Naive B cell (primary cell): ENCODE results near the gene ZNF467. TPM values are rescaled to one million over a fixed set of nuclear protein-coding genes. Genes with fewer than 3 reads are reported as not detected.

Experiments used
- ATAC-seq, 2 donors: fragments of 150-1000 bp; cut with Tn5 transposase; 2 replicates each; pipeline ENCODE4 v1.10.0; 2021; ENCODE audit warnings: low read depth in 2 of 2, mild to moderate bottlenecking in 2 of 2, moderate library complexity in 2 of 2
- DNase-seq: peaks from one replicate; pipeline ENCODE4 v3.0.0; 2022
- H3K27ac Mint-ChIP-seq, 6 donors: one replicate each; pipeline ENCODE4 v1.8.0; 2020 to 2022; ENCODE audit warnings: mild to moderate bottlenecking in 6 of 6, mixed read lengths in 6 of 6, moderate library complexity in 5 of 6, inconsistent platforms in 2 of 6
- H3K27me3 Mint-ChIP-seq, 3 donors: one replicate each; pipeline ENCODE4 v1.8.0; 2021 to 2022; ENCODE audit warnings: mixed read lengths in 3 of 3, mild to moderate bottlenecking in 1 of 3
- H3K36me3 Mint-ChIP-seq, 2 donors: one replicate each; pipeline ENCODE4 v1.8.0; 2020 to 2022; ENCODE audit warnings: mixed read lengths in 2 of 2, inconsistent platforms in 1 of 2, mild to moderate bottlenecking in 1 of 2
- H3K4me1 Mint-ChIP-seq, 3 donors: one replicate each; pipeline ENCODE4 v1.8.0; 2020 to 2022; ENCODE audit warnings: mixed read lengths in 3 of 3, inconsistent platforms in 1 of 3, mild to moderate bottlenecking in 1 of 3, moderate library complexity in 1 of 3
- H3K4me3 Mint-ChIP-seq, 8 donors: one replicate each; pipeline ENCODE4 v1.8.0; 2020 to 2022; ENCODE audit warnings: mild to moderate bottlenecking in 8 of 8, mixed read lengths in 8 of 8, moderate library complexity in 8 of 8, inconsistent platforms in 2 of 8
- H3K9me3 Mint-ChIP-seq, 7 donors: one replicate each; pipeline ENCODE4 v1.8.0; 2020 to 2022; ENCODE audit warnings: mixed read lengths in 7 of 7, mild to moderate bottlenecking in 5 of 7, inconsistent platforms in 2 of 7, moderate library complexity in 1 of 7
- polyA plus RNA-seq, 6 donors: library from polyadenylated mRNA; unstranded; fragments of 300-500 nt; fragmentation: Illumina TruSeq; gene quantifications; one replicate each; pipeline ENCODE4 v1.2.3, GENCODE V29; 2021; ENCODE audit warnings: low read depth in 6 of 6

The ZNF467 gene
- polyA plus RNA-seq, 6 donors from 2014 or later, result 0.15 to 1.2 (median 0.46) TPM; not detected in 2

- DNase-seq (no peak), ATAC-seq (no peak)
- Mint-ChIP-seq H3K4me3 (peak overlapping the region in 1 of 8 donors; percentile 23), H3K36me3 (no peaks in the 10 kb centered on the region), H3K27me3 (peaks cover 0 to 7% (median 0%) of the 10 kb centered on the region in 3 donors), H3K27ac (no peak overlapping the region), H3K4me1 (no peaks in the 10 kb centered on the region), H3K9me3 (peaks cover 0 to 4% (median 0%) of the 10 kb centered on the region in 7 donors)
Observed at GRCh38 chr7:149753375-149754233, 19.8 kb downstream of the ZNF467 start.

DNA sequence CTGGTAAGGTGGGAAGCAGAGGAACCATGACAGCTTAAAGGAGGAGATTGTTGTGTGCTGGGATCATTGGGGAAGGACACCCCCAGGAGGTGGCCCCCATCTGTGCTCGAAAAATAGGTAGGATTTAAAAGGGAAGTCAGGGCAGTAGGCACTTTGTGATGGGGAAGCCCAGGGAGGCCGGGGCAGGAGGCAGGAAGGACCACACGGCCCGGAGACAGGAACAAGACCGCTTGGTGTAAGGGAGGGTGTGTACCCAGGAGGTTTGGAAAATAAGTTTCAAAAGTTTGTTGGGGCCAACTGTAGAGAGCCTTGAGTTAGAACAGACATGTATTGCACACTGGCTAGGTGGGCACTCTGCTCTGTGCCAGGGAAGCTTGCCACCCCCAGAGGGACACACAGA lies 20.7 kb downstream of the ZNF467 start:
- H3K4me1 Mint-ChIP-seq, result no peaks in the 10 kb centered on the region
- no peak for ATAC-seq

GRCh38 chr7:149751043-149751775 lies 22.2 kb downstream of the ZNF467 start:
- DNase-seq (no peak), ATAC-seq (no peak)
- no peak overlapping the region for H3K27ac Mint-ChIP-seq
- no peaks in the 10 kb centered on the region for H3K36me3 Mint-ChIP-seq
- H3K4me1 Mint-ChIP-seq, result no peaks in the 10 kb centered on the region
- H3K9me3 Mint-ChIP-seq, result peaks cover 0 to 3% (median 0%) of the 10 kb centered on the region in 7 donors
- no peak overlapping the region for H3K4me3 Mint-ChIP-seq
- H3K27me3 Mint-ChIP-seq, result peaks cover 0 to 8% (median 4%) of the 10 kb centered on the region in 3 donors

More for the DNA sequence above, 20.7 kb downstream of the ZNF467 start:
- DNase-seq, result no peak
- Mint-ChIP-seq H3K27me3 (peaks cover 0 to 12% (median 0%) of the 10 kb centered on the region in 3 donors), H3K36me3 (no peaks in the 10 kb centered on the region), H3K4me3 (no peak overlapping the region), H3K9me3 (peaks cover 0 to 4% (median 0%) of the 10 kb centered on the region in 7 donors), H3K27ac (peak overlapping the region in 1 of 6 donors; percentile 34)

- Mint-ChIP-seq H3K4me1 (no peaks in the 10 kb centered on the region), H3K9me3 (peaks cover 0 to 3% (median 0%) of the 10 kb centered on the region in 7 donors), H3K36me3 (no peaks in the 10 kb centered on the region), H3K27me3 (peaks cover 0 to 11% (median 8%) of the 10 kb centered on the region in 3 donors), H3K27ac (peak overlapping the region in 1 of 6 donors; percentile 59), H3K4me3 (no peak overlapping the region)
- DNase-seq (no peak), ATAC-seq (no peak)
Observed at GRCh38 chr7:149750122-149750845, 23.1 kb downstream of the ZNF467 start.

DNA sequence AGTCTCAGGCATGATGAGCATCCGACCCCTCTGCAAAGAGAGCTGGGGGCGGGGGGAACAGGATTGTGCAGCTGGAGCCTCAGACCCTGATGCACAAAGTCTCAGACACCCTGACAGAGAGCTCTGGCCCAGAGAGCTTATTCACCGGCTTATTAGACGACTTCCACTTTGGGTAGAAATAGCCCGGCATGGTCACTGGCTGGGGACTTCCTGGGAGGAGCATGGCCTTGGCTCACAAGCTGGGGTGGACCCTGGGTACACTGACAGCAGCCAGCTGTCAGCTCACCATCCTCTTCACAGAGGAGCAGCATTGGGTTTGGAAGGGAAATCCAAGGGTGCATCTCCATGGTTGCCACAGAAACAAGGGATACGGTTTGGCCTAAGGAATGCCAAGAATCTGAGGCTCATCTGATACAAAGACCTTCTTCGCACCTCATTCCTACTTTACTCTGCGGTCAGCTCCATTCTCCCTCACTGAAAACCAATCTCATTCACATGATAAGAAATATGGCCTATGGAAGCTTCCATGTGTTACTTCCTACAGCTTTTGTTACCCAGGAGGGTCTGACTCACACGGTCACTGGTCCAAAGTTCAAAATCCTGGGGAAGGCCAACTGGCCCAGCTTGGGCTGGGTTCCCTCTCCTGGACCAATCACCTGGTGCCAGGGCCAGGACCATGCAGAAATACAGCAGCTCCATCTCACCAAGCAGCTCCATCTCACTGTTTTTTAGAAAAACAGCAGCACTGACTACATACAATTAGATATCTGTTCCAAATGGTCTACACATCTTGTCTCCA lies 25.1 kb downstream of the ZNF467 start:
- no peaks in the 10 kb centered on the region for H3K4me1 Mint-ChIP-seq
- H3K27me3 Mint-ChIP-seq, result peaks cover 0 to 19% (median 16%) of the 10 kb centered on the region in 3 donors
- peaks cover 0 to 3% (median 0%) of the 10 kb centered on the region in 7 donors for H3K9me3 Mint-ChIP-seq
- no peak overlapping the region for H3K27ac Mint-ChIP-seq
- no peak for DNase-seq
- no peak overlapping the region for H3K4me3 Mint-ChIP-seq
- ATAC-seq, result no peak
- no peaks in the 10 kb centered on the region for H3K36me3 Mint-ChIP-seq

GRCh38 chr7:149743476-149744255 lies 29.7 kb downstream of the ZNF467 start:
- H3K27me3 Mint-ChIP-seq, result peaks cover 23 to 52% (median 36%) of the 10 kb centered on the region in 3 donors
- H3K9me3 Mint-ChIP-seq, result no peaks in the 10 kb centered on the region
- no peak overlapping the region for H3K27ac Mint-ChIP-seq
- DNase-seq, result no peak
- no peak for ATAC-seq
- no peaks in the 10 kb centered on the region for H3K36me3 Mint-ChIP-seq
- H3K4me3 Mint-ChIP-seq, result no peak overlapping the region
- peaks cover 9 to 13% (median 10%) of the 10 kb centered on the region in 3 donors for H3K4me1 Mint-ChIP-seq

DNA sequence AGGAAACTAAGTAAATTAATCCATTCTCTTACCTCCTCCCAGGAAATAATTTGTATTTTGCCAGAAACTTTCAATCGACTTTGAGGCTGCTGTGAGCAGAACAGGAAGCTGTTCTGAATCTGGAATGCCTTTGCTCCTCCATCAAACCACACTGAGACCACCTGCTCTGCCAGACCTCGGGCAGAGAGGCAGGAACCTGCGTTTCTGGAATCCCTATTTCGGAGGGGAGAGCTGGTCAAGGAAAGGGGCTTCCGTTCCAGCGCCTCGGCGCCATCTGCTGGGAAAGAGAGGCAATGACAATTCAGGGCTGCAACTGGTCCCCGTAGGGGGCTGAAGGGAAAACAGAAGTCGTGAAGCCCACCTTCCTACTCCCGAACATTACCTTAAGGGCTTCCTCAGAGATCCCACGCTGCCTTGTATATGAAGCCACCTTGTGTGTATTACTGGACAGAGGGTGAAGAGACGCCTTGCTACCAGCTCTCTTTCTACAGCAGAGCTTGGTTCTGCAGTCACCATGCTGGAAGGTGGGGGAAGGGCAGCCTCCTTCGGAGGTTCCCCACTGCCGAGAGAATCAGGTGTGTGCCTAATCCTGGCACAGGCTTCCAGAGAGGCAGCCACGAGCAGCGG lies 31.2 kb downstream of the ZNF467 start:
- Mint-ChIP-seq H3K27ac (peak overlapping the region in 1 of 6 donors; percentile 23), H3K9me3 (no peaks in the 10 kb centered on the region), H3K36me3 (no peaks in the 10 kb centered on the region), H3K27me3 (peaks cover 31 to 60% (median 37%) of the 10 kb centered on the region in 3 donors), H3K4me1 (peaks cover 9 to 13% (median 10%) of the 10 kb centered on the region in 3 donors), H3K4me3 (peak overlapping the region; percentile 73 to 92 (median 88))
- DNase-seq, result peak; percentile 58
- peak; percentile 62 to 74 for ATAC-seq

DNA sequence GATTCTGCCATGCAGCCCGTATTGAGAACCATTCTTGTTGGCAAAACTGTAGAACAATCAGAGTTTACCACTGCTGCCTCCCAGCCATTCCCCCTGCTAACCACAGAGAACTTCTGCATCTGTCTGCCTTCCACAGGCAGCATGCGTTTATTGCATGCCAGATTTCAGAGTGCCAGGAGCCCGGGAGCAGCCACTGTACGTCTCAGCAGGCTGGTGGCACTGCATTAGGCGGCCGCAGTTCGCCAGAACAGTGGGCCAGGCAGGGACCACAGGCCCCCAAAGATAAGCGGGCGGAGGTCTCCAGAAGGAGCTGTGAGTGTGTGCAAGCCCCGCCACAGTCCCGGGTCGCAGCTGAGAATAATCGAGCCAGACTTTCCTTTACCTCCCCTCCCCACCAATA lies 31.8 kb downstream of the ZNF467 start:
- Mint-ChIP-seq H3K9me3 (no peaks in the 10 kb centered on the region), H3K27me3 (peaks cover 31 to 60% (median 37%) of the 10 kb centered on the region in 3 donors), H3K27ac (no peak overlapping the region), H3K4me3 (peak overlapping the region; percentile 73 to 92 (median 88)), H3K4me1 (peaks cover 9 to 13% (median 10%) of the 10 kb centered on the region in 3 donors), H3K36me3 (no peaks in the 10 kb centered on the region)
- DNase-seq (no peak), ATAC-seq (peak; percentile 58 to 62)

GRCh38 chr7:149736478-149737360 lies 36.7 kb downstream of the ZNF467 start:
- Mint-ChIP-seq H3K27me3 (peaks cover 20 to 31% (median 23%) of the 10 kb centered on the region in 3 donors), H3K9me3 (no peaks in the 10 kb centered on the region), H3K36me3 (peaks cover 3 to 8% of the 10 kb centered on the region in 2 donors), H3K27ac (peak overlapping the region in 2 of 6 donors; percentile 12 to 91), H3K4me3 (no peak overlapping the region), H3K4me1 (peaks cover 6 to 14% (median 12%) of the 10 kb centered on the region in 3 donors)
- no peak for DNase-seq
- no peak for ATAC-seq

- Mint-ChIP-seq H3K27ac (peak overlapping the region in 2 of 6 donors; percentile 22 to 54), H3K4me1 (peaks cover 5 to 13% (median 9%) of the 10 kb centered on the region in 3 donors), H3K9me3 (no peaks in the 10 kb centered on the region), H3K4me3 (no peak overlapping the region), H3K36me3 (peaks cover 8 to 12% of the 10 kb centered on the region in 2 donors), H3K27me3 (peaks cover 16 to 27% (median 22%) of the 10 kb centered on the region in 3 donors)
- ATAC-seq, result no peak
- DNase-seq, result no peak
Observed at GRCh38 chr7:149735779-149736477, 37.5 kb downstream of the ZNF467 start.
